ENCODE data around the gene ABCA12. TPM values are rescaled to one million over a fixed set of nuclear protein-coding genes. Genes with fewer than 3 reads are reported as not detected.

ABCA12 gene
- total and polyA plus RNA-seq, 10 of the 15 experiments (the other 5 are each of a cell fraction or from before 2014, with no cell fraction given): 1.2 to 12.1 (median 6.0) TPM

- no peak for TF ChIP-seq ZBTB11 (CRISPR knock-in tag; IDR thresholded peaks at IDR 0.05)
- peak; percentile 46; the same call in 1 of the 2 replicates for TF ChIP-seq BMI1 (IDR thresholded peaks at IDR 0.05; ENCODE audit: borderline replicate concordance)
- no peak for TF ChIP-seq MEF2A (IDR thresholded peaks at IDR 0.05; ENCODE audit: insufficient read depth, low read depth, low read length)
- TF ChIP-seq RBBP5 (conservative IDR thresholded peaks at IDR 0.05): no peak
- TF ChIP-seq E2F4 (IDR thresholded peaks at IDR 0.05; ENCODE audit: low read depth, low read length): no peak
- no peak for TF ChIP-seq NFXL1 (IDR thresholded peaks at IDR 0.05; ENCODE audit: borderline replicate concordance)
- TF ChIP-seq ZNF622 (IDR thresholded peaks at IDR 0.05): no peak
- no peak for TF ChIP-seq STAT3 (IDR thresholded peaks at IDR 0.05; ENCODE audit: low read depth, low read length)
- TF ChIP-seq KDM1A (IDR thresholded peaks at IDR 0.05; ENCODE audit: borderline replicate concordance): no peak
These were observed 191.5 kb downstream of the ABCA12 start (continued) for GRCh38 chr2:214946949-214947348.

GRCh38 chr2:214934006-214934405 is 204.4 kb downstream of the ABCA12 start:
- Histone ChIP-seq H3K79me2 (ENCODE audit: control insufficient read depth, insufficient read depth, low read length) (no peaks in the 10 kb centered on the region), H3K9ac (ENCODE audit: control insufficient read depth, insufficient read depth, low read length) (no peak overlapping the region), H3K27me3 (replicated peaks in 1 of 2; ENCODE audit: control insufficient read depth in 2 of 2, insufficient read depth in 2 of 2, low read length in 1 of 2) (no peaks in the 10 kb centered on the region), H4K20me1 (ENCODE audit: control insufficient read depth, insufficient read depth) (no peaks in the 10 kb centered on the region), H3K9me3 (replicated peaks; ENCODE audit: control insufficient read depth, insufficient read depth, low read length) (no peaks in the 10 kb centered on the region), H3K4me3 (no peak overlapping the region), H3K36me3 (ENCODE audit: control insufficient read depth in 2 of 2, insufficient read depth in 2 of 2, low read length in 1 of 2) (no peaks in the 10 kb centered on the region), H3K4me2 (ENCODE audit: control insufficient read depth, insufficient read depth) (no peak overlapping the region), H3K4me1 (ENCODE audit: control insufficient read depth, insufficient read depth, low read length) (no peaks in the 10 kb centered on the region), H2AFZ (ENCODE audit: control insufficient read depth, low read depth, low read length) (no peak overlapping the region), H3K27ac (ENCODE audit: control insufficient read depth, insufficient read depth) (no peak overlapping the region)
- in situ Hi-C loops (cut with MboI) (no loop called here), intact Hi-C loops (cut with micrococcal nuclease; ENCODE audit: unreplicated experiment) (no loop called here)
- ChIA-PET POLR2A (no interaction called here), CTCF (interaction anchor here (0.8 kb wide), 1 partner anchor 12 kb away, joined by 3 read pairs; no protein-coding TSS in a partner anchor), SMC1A (ENCODE audit: uncharacterized antibody, unreplicated experiment) (interaction anchor here (0.6 to 2.5 kb wide), 3 partner anchors 12 to 61 kb away, joined by 3 to 6 read pairs (median 3); no protein-coding TSS in a partner anchor), RAD21 (ENCODE audit: unreplicated experiment) (no interaction called here)
- DNase-seq (ENCODE audit: low read depth, low spot score) (no peak), FAIRE-seq (no peak), ATAC-seq (no peak)
- no TSS peak for BruUV-seq (replicated peaks)
- 68% methylated on average over 4 of the region's 4 CpGs for WGBS (ENCODE audit: insufficient coverage, insufficient replicate concordance, low lambda C conversion rate, missing lambda C conversion rate)
- TF ChIP-seq ZSCAN29 (IDR thresholded peaks at IDR 0.05) (no peak), SMC3 (IDR thresholded peaks at IDR 0.05; ENCODE audit: borderline replicate concordance, low read length) (no peak), ZBTB11 (CRISPR knock-in tag; IDR thresholded peaks at IDR 0.05) (no peak), ATF7 (IDR thresholded peaks at IDR 0.05; ENCODE audit: low read depth) (no peak), ELK1 (IDR thresholded peaks at IDR 0.05; ENCODE audit: low read depth, low read length) (no peak), SIX5 (IDR thresholded peaks at IDR 0.05; ENCODE audit: low read depth, low read length, severe bottlenecking) (no peak), RAD51 (IDR thresholded peaks at IDR 0.05) (no peak)
